ENCODE data around the gene SZT2.

Gene SZT2

GRCh38 chr1:43484367-43484766 lies 94.7 kb downstream of the SZT2 start:
- H3K27ac ChIP-seq, result no peak overlapping the region
- intact Hi-C loops (cut with DNase I; ENCODE audit: low total_unique reads), result no loop called here
- no peak overlapping the region for H3K4me3 ChIP-seq
- H3K4me1 ChIP-seq, result no peaks in the 10 kb centered on the region
- TF ChIP-seq CTCF (IDR thresholded peaks at IDR 0.05), result no peak
- no peaks in the 10 kb centered on the region for H3K27me3 ChIP-seq
- peaks cover 0 to 8% (median 4%) of the 10 kb centered on the region in 3 donors for H3K9me3 ChIP-seq
- peaks cover 0 to 5% (median 0%) of the 10 kb centered on the region in 3 donors for H3K36me3 ChIP-seq
- DNase-seq, result no peak

GRCh38 chr1:43488165-43488564 lies 98.5 kb downstream of the SZT2 start:
- Histone ChIP-seq H3K27me3 (no peaks in the 10 kb centered on the region), H3K27ac (no peak overlapping the region), H3K36me3 (peaks cover 0 to 5% (median 0%) of the 10 kb centered on the region in 3 donors), H3K4me3 (no peak overlapping the region), H3K9me3 (peaks cover 0 to 36% (median 10%) of the 10 kb centered on the region in 3 donors), H3K4me1 (no peaks in the 10 kb centered on the region)
- DNase-seq, result no peak
- no peak for TF ChIP-seq CTCF (IDR thresholded peaks at IDR 0.05)
- intact Hi-C loops (cut with DNase I; ENCODE audit: low total_unique reads), result no loop called here

- no peak for TF ChIP-seq CTCF (IDR thresholded peaks at IDR 0.05)
- Histone ChIP-seq H3K36me3 (peaks cover 0 to 5% (median 0%) of the 10 kb centered on the region in 3 donors), H3K4me1 (no peaks in the 10 kb centered on the region), H3K27me3 (no peaks in the 10 kb centered on the region), H3K27ac (no peak overlapping the region), H3K9me3 (peaks cover 0 to 36% (median 10%) of the 10 kb centered on the region in 3 donors), H3K4me3 (no peak overlapping the region)
- intact Hi-C loops (cut with DNase I; ENCODE audit: low total_unique reads), result no loop called here
- no peak for DNase-seq
Observed at GRCh38 chr1:43491061-43491460, 101.4 kb downstream of the SZT2 start.

- intact Hi-C loops (cut with DNase I; ENCODE audit: low total_unique reads), result no loop called here
- DNase-seq, result no peak
- no peaks in the 10 kb centered on the region for H3K4me1 ChIP-seq
- TF ChIP-seq CTCF (IDR thresholded peaks at IDR 0.05), result no peak
- no peaks in the 10 kb centered on the region for H3K27me3 ChIP-seq
- H3K27ac ChIP-seq, result no peak overlapping the region
- H3K9me3 ChIP-seq, result peaks cover 0 to 34% (median 7%) of the 10 kb centered on the region in 3 donors
- H3K4me3 ChIP-seq, result no peak overlapping the region
- peaks cover 0 to 5% (median 0%) of the 10 kb centered on the region in 3 donors for H3K36me3 ChIP-seq
Observed at GRCh38 chr1:43492826-43493225, 103.1 kb downstream of the SZT2 start.

GRCh38 chr1:43493661-43494450 lies 104.2 kb downstream of the SZT2 start:
- intact Hi-C loops (cut with DNase I; ENCODE audit: low total_unique reads), result no loop called here
- no peak for DNase-seq
- peaks cover 0 to 30% (median 7%) of the 10 kb centered on the region in 3 donors for H3K9me3 ChIP-seq
- H3K27ac ChIP-seq, result no peak overlapping the region
- H3K36me3 ChIP-seq, result no peaks in the 10 kb centered on the region
- TF ChIP-seq CTCF (IDR thresholded peaks at IDR 0.05), result no peak
- H3K27me3 ChIP-seq, result no peaks in the 10 kb centered on the region
- H3K4me3 ChIP-seq, result no peak overlapping the region
- H3K4me1 ChIP-seq, result no peaks in the 10 kb centered on the region
